Left cardiac atrium (tissue), 4 donors: ENCODE measurements around the gene MITF. TPM values are rescaled to one million over a fixed set of nuclear protein-coding genes. Genes with fewer than 3 reads are reported as not detected.
"Not testable (repeated sequence)": the region's sequence is repeated elsewhere in the genome, so short reads cannot be mapped to it uniquely, and the experiment has no call there.

Source experiments
- ATAC-seq, 2 donors: fragments of 200-7000 bp; cut with Tn5 transposase; one replicate each; pipeline ENCODE4 v1.9.1; 2020; ENCODE audit warnings: mild to moderate bottlenecking in 2 of 2, moderate library complexity in 2 of 2
- DNase-seq: peaks from one replicate; pipeline ENCODE4 v3.0.0-alpha.2; 2020
- intact Hi-C, 2 donors: fragments of 100-400 bp; cut with DNase I; formaldehyde crosslinking; loops; one replicate each; pipeline versions ENCODE4 v1.14.1 to v1.15.1; 2022 to 2023
- total RNA-seq, 2 donors: library from RNA; stranded (reverse); fragmentation: NEBNext Ultra II Directional; extraction: Animal tissue kit (Norgen Biotek cat#: 25700); gene quantifications; one replicate each; pipeline ENCODE4 v1.2.1, GENCODE V29; 2021
- donor health status: DM: no; HTN: yes; CAD: no.
- donor health status: DM: no; HTN: yes; CAD: no; lungs with severe emphysema.
- donor health status: DM: yes; HTN: yes; CAD: no.
- donor health status: Dilated cardiomyopathy.

Gene MITF
- total RNA-seq, 2 donors from 2014 or later: 35.2 to 51.4 TPM

- intact Hi-C loops: no loop called here
- ATAC-seq (no peak), DNase-seq (no peak)
Measured at GRCh38 chr3:69776289-69776688, 37.0 kb downstream of the MITF start.

DNA sequence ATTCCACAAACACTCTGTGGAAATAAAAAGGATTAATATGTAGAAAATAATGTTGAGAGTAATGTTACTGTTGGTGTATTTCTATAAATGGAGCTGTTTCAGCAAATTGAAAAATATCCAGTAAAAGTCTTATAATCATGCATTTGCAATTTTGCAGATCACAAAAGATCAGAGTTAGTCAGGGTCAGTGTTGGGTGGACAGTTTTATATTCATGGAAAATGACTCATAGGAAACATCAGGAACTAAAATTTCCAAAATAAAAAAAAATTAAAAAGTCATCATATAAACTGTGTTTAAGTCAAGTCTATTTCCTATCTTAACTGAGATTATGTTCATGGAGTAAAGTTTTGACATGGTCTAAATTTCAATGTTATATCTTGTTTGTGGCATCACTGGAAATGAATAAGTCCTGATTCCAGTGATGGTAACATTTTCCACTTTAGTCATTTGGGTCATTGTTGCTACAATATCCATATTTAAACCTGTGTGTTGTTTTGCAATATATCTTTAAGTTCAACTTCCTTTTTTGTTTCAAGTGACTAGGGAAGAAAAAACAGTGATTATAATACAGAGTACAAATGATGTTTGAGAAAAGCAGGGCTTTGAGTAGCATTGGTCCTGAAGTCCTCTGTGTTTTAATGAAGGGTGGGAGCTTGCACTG lies 37.8 kb downstream of the MITF start:
- intact Hi-C loops: no loop called here
- no peak for ATAC-seq
- DNase-seq: no peak

GRCh38 chr3:69777582-69777967 lies 38.3 kb downstream of the MITF start:
- intact Hi-C loops: no loop called here

GRCh38 chr3:69781593-69781992 lies 42.3 kb downstream of the MITF start:
- intact Hi-C loops: loop anchor here in 1 of 2 donors (5.0 kb wide), 1 partner anchor 39 kb away; no protein-coding TSS in a partner anchor
- DNase-seq (no peak), ATAC-seq (no peak)

More at GRCh38 chr3:69777582-69777967, 38.3 kb downstream of the MITF start:
- DNase-seq (no peak), ATAC-seq (no peak)

DNA sequence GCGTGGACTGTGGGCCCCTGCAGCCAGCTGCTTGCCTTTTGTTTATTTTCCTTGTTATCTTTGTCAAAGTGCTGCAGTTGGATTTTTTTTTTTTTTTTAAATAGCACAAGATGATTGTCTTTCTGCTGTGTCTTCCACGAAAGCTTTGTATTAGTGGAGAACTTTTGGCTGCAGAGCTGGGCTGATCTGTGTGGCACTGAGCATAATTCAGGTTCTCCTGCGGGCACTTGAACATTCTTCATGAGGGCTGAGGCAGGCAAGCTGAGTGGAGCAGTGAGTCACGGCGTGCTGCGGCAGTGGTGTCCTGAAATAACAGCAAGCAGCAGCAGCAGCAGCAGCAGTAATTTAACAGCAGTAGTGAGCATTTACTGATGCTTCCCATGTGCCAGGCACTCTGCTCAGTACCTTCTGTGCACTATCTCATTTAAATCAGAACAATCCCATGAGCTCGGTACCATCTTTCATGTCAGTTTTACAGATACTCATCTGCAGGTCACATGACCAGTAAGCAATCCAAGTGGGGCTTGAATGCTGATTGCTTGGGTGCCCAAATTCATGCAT lies 45.8 kb downstream of the MITF start:
- ATAC-seq: peak; percentile 82
- intact Hi-C loops: loop anchor here in 1 of 2 donors (5.0 kb wide), 1 partner anchor 43 kb away; no protein-coding TSS in a partner anchor

DNA sequence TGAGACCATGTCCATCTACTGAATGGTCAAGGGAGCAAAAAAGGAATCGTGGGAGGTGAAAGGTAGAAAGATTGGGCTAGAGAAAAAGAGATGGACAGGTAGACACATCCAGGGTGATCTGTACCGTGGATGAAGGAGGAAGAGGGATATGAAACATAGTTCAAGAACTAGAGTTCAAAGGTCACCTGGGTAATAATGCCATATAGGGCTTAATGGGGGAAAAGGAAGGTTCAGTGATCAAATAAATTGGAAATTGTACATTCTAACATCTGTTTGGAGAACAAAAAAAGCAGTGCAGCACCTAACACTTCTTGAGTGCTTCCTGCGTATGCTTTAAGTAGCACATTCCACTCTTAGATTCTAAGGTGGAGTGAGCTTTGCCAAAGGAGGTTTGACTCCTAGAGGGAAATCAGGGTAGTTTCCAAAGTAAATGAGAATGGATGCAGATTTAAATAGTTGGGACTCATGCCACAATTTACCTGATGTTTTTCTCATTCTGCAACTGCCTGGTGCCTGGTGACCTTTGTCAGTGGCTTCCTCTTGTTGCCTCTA lies 46.6 kb downstream of the MITF start:
- no peak for DNase-seq
- intact Hi-C loops: loop anchor here in 1 of 2 donors (2.0 kb wide), 1 partner anchor 21 kb away; no protein-coding TSS in a partner anchor
- ATAC-seq: no peak

More for the DNA sequence above, 45.8 kb downstream of the MITF start:
- peak; percentile 63 for DNase-seq

DNA sequence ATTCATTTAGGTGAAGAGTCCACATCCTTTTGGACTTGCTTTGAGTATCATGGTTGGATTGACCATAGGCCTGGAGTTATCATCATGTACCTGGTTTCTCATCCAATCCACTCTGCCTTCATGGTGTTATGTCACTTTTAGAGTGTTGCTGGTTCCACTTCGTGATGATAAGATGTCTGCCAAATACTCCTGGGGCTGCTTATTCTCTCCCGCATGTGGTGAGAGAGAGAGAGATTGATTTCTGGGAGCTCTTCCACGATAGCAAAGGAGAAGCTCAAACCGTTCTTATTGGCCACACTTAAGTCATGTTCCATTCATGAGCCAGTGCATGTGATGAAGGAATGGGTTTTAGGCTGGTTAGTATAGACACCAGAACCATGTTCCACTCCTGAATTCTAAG lies 47.6 kb downstream of the MITF start:
- intact Hi-C loops: loop anchor here in 1 of 2 donors (2.0 kb wide), 1 partner anchor 22 kb away; no protein-coding TSS in a partner anchor
- ATAC-seq (peak; percentile 55 to 60), DNase-seq (no peak)

- ATAC-seq (peak in 1 of 2 donors; percentile 58), DNase-seq (no peak)
- intact Hi-C loops: loop anchor here in 1 of 2 donors (2.0 kb wide), 1 partner anchor 23 kb away; no protein-coding TSS in a partner anchor
Measured at GRCh38 chr3:69787436-69788168, 48.3 kb downstream of the MITF start.

- DNase-seq (peak; percentile 81), ATAC-seq (peak; percentile 77 to 85)
- intact Hi-C loops: loop anchor here (5.0 to 10.0 kb wide), 3 partner anchors 96 to 156 kb away; no protein-coding TSS in a partner anchor
Measured at GRCh38 chr3:69791106-69791505, 51.8 kb downstream of the MITF start.

- no peak for DNase-seq
- peak; percentile 65 to 77 for ATAC-seq
- intact Hi-C loops: loop anchor here (5.0 to 10.0 kb wide), 3 partner anchors 97 to 155 kb away; no protein-coding TSS in a partner anchor
Measured at GRCh38 chr3:69791919-69792399, 52.7 kb downstream of the MITF start.

- DNase-seq, ATAC-seq: not testable (repeated sequence)
- intact Hi-C loops: loop anchor here in 1 of 2 donors (10.0 kb wide), 1 partner anchor 101 kb away; no protein-coding TSS in a partner anchor
Measured at GRCh38 chr3:69796126-69796525, 56.9 kb downstream of the MITF start.

GRCh38 chr3:69803681-69804270 lies 64.5 kb downstream of the MITF start:
- ATAC-seq: no peak
- intact Hi-C loops: no loop called here

GRCh38 chr3:69805491-69805890 lies 66.2 kb downstream of the MITF start:
- intact Hi-C loops: no loop called here

More at GRCh38 chr3:69803681-69804270, 64.5 kb downstream of the MITF start:
- DNase-seq: no peak

DNA sequence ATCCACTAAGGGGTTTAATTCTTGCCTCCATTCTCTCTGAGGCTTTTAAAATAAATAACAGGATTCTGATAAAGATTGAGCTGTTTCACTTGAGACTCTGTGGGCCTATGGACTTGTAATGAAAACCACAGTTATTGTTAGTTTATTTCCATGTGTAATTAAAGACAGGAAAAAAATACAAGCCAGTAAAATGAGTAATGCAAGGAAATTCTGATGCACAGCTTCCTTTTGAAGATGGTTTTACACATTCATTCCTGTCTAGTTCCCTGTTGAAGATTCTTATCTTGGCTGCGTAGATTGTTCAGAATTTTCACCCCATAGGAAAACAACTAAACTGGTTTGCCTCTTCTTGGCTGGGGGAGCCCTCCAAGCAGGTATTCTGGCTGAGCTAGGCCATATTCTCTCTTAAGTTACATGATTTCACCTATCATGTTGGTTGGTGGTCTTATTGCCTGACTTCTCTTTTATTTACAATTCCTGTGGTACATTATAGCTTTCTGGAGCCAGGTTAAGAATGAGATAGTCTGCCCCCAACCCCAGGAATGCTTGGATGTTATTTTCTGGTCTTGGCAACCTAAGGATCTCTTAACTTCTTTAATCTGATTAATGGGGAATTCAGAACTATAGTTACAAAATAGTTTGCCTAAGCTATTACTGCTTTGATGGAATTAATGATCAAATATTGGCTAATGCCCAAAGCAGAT lies 67.6 kb downstream of the MITF start:
- DNase-seq: no peak
- no peak for ATAC-seq
- intact Hi-C loops: no loop called here

More at GRCh38 chr3:69805491-69805890, 66.2 kb downstream of the MITF start:
- DNase-seq: no peak
- ATAC-seq: no peak

GRCh38 chr3:69807674-69808073 lies 68.4 kb downstream of the MITF start:
- DNase-seq: no peak
- intact Hi-C loops: no loop called here
- ATAC-seq: no peak

- intact Hi-C loops: no loop called here
- DNase-seq: no peak
- no peak for ATAC-seq
Measured at GRCh38 chr3:69809076-69809835, 70.0 kb downstream of the MITF start.
